ENCODE data around the gene RAPSN.

Gene RAPSN

DNA sequence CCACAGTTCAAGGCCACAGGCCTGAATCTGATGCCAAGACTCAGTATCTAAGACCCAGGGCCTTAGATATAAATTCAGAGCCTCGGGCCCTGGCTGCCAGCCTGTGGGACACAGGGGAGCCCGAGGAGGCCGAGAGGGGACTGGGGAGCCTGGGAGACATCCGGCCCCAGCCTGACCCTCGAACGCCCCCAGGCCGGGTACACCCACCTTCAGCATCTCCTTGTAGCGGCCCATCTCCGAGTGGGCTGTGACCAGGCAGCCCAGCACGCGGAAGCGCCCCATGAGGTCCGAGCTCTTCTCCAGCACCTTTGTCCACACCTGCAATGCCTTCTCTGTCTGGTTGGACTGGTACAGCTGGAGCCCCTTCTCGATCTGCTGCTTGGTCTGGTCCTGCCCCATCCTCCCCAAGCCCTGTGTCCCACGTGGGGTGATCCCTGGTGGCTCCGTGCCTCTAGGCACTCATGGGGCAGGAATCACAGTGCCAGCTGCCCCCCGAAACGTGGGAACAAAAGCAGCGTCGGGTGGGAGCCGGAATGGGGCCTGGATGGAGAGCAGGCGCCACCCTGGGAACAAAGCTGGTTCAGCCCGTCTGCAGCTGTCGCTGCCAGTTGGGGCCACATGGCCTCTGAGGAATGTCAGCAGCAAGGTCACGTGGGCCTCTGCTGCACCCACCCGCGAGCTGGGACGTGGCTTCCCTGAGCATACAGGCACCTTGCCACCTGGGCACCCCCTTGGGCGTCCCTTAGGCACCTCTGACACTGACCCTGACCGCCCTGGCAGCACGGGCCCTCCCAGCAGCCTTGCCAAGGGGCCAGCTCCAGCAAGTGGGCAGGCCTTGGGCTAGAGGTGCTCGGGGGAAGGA is at the start of gene RAPSN:
RAPSN (minus strand) TSS at position 571 of the 862 bp plus-strand sequence; CDS start at position 399, 172 bp downstream.
- no peak for DNase-seq

DNA sequence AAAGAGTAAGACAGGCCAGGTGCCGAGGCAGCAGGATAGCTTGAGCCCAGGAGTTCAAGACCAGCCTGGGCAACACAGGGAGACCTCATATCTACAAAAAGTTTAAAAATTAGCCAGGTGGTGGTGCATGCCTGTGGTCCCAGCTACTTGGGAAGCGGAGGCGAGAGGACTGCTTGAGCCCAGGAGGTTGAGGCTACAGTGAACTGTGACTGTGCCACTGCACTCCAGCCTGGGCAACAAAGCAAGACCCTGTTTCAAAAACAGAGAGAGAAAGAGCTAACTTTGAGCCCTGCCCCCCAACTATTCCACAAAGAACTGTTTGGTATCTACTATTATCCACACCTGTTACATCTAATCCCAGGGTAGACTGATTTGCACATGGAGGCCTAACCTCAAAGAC is 49.2 kb upstream of the RAPSN start:
- DNase-seq, result no peak

DNA sequence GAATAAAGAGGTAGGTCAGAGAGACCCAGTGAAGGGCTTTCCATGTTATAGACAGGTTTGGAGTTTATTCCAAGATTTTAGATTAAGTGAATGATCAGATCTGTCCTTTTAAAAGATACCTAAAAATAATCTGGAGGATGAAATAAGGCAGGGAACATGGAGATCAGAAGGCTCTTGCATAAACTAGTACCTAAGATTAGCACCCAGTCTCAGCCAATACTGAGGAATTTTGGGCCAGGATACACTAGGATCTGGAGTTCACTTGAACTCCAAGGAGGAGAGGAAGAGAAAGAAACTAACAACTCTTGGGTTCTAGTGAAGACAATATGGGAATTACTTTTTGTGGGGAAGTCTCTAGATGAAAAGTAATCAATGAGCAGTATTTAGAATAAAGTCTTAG is 47.9 kb upstream of the RAPSN start:
- no peak for DNase-seq

DNA sequence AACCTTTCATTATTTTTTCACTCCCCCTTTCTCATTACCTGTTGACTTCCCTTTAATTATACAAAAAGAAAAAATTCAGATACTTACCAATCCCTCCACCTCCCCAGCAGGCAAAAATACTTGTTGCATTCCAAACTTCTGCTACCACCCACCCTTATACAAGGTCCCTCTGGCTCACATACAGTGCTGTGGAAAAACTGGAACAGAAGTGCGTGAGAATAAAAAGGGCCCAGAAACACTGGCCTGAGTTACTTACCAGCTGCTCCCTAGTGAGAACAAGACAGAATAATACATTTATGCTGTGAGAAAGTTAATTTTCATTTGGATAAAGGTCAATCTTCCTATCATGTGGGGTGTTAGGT is 46.9 kb upstream of the RAPSN start:
- no peak for DNase-seq

DNA sequence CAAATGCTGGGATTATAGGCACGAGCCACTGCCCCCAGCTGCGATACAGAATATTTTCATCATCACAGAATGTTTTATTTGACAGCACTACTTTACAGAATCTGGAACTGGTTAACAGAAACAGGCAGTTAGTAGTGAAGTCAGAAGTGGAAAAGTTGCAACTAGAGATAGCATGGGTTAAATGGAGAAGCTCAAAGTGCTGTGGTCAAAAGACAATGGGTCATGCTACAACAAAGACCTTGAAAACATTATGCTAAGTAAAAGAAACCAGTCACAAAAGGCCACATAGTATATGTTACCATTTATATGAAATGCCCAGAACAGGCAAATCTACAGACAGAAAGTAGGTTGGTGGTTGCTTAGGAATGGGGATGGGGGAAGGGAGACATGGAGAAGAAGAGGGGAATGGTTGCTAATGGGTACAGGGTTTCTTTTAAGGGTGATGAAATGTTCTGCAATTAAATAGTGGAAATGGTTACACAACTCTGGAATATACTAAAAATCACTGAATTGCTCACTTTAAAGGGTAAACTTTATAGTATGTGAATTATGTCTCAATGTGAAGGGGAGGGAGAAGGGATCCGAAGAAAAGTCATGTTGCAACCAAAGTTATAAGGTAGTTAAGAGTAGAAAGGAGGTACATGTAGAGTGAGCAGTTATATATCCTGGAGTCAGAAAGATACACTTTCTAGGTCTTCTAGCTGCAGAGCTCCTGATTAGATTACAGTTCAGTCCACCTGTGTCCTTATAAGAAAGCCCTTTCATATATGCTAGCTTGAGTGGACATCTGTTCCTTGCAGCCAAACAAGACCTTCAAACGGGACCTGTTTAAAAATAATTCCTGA is 46.3 kb upstream of the RAPSN start:
- DNase-seq, result no peak

DNA sequence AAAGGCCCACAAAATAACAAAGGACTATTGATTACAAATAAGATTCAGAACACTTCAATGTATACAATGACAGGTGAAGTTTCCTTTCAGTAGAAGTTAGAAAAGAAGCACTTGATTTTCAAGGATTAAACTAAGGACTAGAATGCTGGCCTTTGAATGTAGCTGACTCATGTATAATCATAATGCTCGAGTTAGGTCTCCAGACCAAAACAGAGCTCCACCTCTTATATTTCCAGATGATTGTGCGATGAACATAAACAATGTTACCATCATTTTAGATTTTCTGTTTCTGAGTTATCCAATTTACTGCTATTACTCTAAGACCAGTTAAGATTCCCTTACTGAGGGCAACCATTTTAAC is 40.4 kb upstream of the RAPSN start:
- DNase-seq, result no peak

DNA sequence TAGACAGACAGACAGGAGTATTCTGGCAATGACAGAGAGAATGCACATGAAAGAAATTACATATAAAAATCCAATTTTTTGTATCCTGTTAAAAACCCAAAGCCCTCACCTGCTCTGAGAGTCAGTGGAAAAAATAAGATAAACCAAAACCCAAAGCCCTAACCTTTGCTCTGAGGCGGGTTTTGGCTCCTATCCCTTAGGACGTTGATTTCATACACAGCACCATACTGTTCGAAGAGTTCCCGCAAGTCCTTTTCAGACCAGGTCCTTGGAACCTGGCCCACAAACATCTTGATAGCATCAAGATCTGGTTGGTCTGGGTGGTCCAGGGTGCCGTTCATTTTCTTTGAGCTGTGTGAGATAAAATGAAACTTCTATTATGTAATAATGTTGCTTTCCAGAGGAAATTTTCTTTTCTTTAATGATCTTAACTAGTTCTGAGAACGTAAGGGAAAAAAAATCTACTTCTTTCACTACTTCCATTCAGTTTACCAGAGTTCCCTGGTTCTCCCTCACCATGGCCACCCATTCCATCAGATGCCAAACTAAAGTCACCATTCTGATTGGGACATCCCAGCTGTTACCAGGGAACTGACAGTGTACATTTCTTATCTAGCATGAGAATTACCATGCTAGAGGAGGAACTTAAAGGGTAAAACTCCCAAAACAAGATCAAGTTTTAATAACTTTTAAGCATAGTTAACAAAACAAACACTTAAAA is 39.9 kb upstream of the RAPSN start:
- DNase-seq, result no peak

DNA sequence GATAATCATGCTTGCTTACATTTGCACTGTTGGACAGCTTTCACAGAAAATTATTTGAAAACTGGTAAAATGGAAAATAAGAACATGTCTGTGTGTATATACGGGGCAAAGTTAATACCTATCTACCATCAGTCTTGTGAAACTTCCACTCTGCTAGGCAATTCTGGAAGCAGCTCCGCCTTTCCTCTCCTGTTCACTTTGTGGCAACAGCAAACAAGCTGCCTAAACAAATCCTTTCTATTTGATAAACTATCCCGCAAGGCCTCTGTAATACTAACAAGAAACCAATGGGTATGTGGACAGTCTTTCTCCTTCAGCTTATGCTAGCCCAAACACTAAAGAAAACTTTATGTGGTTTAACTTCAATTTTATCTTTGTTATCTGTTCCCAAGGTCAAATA is 39.2 kb upstream of the RAPSN start:
- no peak for DNase-seq

DNA sequence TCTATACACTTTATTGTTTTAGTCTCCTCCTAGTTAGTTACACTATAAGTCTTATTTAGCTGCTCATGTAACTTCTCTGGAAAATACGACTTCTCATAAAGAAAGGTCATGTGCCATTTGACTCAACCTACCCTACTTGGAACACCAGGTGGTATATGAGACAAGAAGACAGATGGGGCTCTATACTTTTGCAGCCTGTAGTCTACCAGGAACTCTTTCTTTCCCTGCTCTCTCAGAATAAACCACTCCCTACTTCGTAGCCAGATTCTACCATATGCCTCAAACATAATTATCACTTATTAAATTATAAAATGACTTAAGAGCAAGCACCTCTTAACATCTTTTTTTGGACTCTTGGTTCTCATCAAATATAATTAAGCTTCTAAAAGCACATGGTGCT is 38.5 kb upstream of the RAPSN start:
- DNase-seq, result no peak

DNA sequence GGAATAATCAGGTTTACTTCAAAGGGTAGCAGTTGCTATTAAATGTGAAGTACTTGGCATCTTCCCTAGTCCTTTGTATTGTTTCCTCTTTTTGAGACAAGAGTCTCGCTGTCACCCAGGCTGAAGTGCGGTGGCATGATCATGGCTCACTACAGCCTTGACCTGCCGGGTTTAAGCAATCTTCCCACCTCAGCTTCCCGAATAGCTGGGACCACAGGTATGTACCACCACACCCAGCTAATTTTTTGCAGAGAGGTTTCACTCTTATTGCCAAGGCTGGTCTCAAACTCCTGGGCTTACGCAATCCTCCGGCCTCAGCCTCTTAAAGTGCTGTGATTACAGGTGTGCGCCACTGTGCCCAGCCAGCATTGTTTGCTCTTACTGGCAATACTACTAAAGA is 36.2 kb upstream of the RAPSN start:
- DNase-seq, result no peak

DNA sequence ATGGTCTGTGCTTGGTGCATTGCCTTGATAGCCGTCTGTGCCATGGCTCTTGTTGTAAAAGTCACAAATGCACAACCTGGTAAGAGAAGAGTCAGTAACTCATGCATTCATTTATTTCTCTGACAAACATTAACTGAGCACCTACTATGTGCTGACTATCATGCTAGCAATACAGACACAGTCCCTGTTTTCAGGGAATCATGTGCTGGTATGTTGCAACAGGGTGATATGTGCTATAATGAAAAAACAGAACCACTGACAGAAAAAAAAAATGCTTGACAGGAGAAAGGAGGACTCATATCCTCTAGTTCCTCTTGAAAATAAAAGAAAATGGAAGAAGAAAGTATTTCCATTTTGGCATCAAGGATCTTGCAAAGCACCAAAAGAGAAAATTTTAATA is 34.5 kb upstream of the RAPSN start:
- DNase-seq, result no peak

DNA sequence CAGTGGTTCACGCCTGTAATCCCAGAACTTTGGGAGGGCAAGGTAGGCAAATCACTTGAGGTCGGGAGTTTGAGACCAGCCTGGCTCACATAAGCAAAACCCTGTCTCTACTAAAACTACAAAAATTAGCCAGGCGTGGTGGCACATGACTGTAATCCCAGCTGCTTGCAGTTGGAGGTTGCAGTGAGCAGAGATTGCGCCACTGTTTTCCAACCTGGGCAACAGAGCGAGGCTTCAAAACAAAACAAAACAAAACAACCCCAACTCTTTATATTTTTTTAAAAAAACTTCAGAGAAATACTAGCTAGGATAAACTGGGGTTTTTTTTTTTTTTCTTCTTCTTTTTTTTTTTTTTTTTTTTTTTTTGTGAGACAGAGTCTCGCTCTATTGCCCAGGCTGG is 31.8 kb upstream of the RAPSN start:
- DNase-seq, result no peak

DNA sequence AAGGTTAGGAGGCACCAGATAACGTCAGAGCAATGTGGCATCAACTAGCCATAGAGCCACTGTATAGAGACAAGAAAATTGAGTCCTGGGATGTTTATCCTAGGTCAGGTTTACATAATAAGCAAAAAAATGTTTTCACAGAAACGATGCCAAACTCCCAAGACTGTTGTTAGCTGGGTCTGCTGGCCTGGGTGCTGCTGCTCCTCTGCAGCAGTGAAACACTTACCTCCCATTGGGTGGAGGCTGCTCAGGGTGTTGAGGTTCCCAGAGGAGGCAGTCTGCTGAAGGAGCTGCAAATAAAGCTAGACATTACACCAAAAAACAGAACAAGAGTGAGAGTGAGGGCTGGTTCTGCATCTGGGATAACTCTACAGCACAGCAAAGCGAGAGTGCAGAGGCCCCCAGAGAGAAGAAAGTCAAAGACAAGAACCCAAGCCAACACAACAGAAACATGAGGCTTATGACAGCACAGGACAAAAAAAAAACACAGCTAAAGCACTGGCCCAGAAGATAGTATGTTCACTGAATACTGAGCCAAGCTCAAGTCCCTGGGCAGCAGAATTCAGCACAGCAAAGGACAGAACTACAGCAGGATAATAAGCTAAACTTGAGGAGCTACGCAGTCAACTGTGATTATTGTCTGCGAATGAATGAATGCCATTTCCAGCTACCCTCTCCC is 29.9 kb upstream of the RAPSN start:
- no peak for DNase-seq

DNA sequence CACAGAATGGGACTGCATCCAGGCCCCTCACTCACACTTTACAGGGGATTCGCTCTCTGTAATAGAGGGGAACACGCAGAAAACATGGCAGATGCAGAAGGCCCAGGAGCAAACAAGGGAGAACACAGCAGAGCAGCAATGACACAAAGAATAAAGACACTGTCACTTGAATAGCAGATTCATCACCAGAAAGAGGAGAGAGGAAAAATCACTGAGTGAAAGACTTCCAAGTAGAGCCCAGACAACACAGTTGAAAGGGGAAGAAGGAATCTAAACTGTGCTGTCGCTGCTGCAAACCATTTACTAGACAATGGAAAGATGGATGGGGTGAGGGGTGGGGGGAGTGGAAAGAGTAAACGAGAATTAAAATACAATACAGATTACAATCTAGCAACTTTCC is 28.8 kb upstream of the RAPSN start:
- no peak for DNase-seq

DNA sequence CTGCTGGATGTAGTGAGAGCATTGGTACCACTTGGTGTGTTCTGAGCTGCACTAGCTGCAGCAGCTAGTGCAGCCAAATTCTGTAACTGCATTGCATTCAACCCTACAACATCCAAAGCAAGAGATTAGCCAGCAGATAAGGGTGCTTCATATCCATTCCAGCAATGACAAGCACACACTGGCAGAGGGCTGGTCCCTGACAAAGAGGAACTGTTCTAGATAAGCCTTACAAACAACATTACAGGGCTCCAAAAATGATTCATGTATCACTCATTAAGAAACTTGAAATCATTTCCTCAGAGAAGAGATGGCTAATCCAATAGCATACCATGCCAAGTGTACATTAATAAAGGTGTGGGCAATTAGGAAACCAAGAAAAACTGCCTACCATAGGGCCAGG is 28.4 kb upstream of the RAPSN start:
- no peak for DNase-seq

DNA sequence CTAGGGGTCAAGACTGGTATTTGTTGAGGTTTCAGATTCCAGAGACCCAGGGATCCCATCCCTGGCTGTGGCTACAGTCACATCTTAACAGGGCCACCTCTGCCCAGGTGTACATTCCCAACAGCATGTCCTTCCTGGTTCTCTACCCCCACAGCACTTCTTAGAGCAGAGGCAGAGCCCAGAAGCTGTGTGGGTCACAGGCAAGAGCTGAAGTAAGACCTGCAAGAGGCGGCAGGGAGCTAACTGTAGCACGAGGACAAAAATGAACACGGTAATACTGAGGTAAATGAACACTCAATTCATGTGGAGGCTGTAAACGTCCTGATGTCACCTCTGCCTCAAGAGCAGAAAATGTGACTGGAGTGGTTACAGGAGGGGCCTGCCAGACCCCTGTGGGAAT is 21.7 kb upstream of the RAPSN start:
- DNase-seq, result no peak

DNA sequence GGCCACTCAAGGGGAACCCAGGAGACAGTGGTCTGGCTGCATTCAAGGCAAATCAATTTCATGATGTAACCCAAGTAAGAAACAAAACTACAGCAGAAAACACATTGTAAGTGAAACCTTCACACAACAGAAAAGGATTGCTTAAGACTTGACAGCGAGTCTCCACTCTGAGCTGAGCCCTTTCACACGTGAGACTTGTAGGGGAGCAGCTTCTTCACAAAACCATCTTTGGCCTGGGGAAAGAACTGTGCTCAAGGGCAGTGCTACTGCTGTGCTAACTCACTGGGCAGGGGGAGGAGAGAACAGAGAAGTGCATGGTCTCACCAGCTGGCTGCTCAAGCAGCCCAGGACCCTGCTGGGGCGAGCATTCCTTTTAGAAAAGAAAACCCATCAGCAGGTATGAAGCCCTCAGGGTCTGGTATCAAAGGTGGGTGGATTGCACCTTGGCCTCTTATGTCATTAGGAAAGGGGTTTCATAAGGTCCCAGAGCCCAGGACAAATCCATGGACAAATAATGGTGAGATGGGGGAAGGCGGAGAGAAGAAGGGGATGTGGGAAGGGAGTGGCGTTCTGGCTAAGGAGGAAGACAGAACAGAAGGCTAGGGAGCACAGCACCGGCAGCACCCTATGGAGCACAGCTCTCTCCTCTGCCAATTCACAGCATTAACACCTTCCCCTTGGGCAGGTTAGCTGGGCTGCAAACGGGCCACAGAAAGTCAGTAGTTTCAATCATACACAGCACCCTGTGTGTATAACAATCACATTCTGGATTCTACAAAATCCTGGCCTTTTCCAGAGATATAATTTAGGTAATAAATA is 20.6 kb upstream of the RAPSN start:
- DNase-seq, result no peak

DNA sequence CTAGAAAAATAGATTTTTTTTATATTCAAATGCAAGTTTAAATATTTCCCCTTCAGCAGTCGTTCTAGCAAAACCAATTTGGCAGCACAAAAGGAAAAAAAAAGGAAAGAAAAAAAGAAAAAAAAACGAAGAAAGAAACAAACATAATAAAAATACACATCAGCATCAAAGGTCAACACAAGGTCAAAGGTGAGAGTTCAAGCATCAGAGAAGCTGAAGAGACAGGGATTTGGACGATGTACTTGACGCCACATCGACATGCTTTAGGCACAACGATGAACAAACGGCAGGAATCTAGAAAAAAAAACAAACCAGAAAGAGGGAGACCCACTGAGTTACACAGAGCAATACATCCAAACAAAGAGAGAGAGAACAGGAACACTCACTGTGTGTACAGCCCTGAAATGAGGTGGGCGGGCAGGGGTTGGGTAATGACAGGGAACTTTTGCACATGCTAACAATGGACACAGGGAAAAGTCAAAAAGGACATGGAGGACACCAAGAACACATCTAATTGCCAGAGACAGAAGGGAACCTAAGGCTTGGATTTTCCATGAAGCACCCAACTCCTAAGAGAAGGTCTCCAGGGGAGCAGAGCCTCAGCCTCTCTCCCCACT is 19.8 kb upstream of the RAPSN start:
- DNase-seq, result no peak

DNA sequence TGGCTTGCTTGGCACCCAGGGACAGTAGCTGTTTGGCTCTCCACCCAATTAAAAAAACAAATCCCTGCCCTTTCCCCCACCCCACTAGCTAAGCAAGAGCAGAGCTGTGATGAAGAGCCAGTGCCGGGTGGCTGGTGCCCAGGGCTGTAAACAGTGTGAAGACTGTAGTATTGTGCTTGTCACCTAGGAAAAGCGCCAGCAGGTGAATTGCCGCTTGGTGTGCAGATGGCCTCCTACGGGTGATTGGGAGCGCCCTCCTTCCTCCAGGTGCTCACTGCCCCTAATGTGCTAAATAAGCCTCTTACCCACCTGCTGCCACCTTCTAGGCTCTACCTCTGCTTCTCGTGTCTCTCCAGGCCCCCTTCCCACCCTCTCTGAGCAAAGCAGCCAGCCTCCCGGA is 18.4 kb upstream of the RAPSN start:
- no peak for DNase-seq

DNA sequence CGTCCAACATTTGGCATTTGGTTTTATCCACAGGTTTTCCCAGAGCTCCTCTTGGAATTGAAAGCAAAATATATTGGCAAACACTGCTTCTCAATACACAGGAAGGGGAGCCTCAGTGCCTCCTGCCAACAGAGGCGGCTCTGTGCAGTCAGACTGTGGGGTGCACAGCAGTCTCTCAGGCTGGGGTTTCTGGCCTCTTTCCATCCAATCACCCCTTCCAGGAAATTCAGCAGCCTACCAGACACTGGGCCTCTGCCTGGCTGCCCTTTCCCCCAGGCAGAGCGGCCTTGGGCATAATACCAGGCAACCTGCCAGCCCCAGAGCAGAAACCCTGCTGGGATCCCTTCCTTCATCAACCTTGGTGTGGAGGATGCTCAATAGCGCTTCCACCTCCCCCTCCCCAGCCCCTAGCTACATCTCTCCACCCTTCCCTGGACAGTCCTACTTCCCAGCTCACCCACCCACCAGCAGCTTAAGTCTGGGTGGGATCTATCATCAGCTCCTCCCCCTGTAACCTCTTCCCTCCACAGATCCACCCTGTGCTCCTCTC is 17.8 kb upstream of the RAPSN start:
- no peak for DNase-seq

DNA sequence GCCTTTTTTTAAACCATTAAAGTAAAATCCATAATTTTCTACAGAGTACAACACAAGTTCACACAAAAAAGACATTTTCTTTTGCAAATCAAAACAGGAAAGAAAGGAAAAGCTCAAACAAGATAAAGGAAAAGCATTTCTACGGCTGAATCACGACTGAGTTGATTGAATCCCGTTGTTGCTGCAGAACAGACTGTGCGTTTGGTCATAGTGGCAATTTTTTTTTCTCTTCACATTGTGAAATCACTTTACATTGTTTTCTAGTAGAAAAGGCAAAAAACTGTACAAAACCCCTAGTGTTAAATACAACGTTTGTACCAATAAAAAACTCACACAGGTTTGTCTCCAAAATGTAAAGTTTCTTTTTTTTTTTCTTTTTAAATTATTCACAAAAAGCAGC is 17.3 kb upstream of the RAPSN start:
- DNase-seq, result no peak

Measured in NCI-H1436 treated with DMSO at 0.1 percent for 48 hours (cell line).